T-helper 2 cell (primary cell): Measurements from ENCODE around the gene ERC2.
"Not testable (repeated sequence)": the region's sequence is repeated elsewhere in the genome, so short reads cannot be mapped to it uniquely, and the experiment has no call there.

ENCODE experiments used
- DNase-seq, 5 experiments: peaks; one replicate each; pipeline versions ENCODE4 v3.0.0 to v3.0.0-alpha.2; 2012 to 2022

The ERC2 gene

DNA sequence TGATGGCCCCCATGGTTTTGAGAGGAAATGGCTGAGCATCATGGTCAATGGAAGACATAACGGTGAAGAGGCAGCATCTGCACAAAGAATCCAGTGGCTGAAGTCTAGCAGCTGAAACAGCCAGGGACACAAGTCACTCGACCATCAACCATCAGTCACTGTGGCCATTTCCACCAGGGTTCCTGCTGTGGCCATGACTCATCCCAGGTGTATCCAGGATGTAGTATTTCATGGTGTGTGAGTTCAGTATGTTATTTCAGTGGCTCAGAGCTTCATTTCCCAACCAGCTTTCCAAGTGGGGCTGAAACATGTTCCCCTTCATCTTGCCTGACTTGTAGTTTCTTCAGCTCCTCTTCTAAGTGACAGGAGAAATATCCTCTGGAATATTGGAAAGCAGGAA is 933.4 kb downstream of the ERC2 start:
- DNase-seq = no peak

- no peak for DNase-seq
Measured at GRCh38 chr3:55532806-55533205, 935.5 kb downstream of the ERC2 start.

- no peak for DNase-seq
Measured at GRCh38 chr3:55531321-55531720, 936.9 kb downstream of the ERC2 start.

DNA sequence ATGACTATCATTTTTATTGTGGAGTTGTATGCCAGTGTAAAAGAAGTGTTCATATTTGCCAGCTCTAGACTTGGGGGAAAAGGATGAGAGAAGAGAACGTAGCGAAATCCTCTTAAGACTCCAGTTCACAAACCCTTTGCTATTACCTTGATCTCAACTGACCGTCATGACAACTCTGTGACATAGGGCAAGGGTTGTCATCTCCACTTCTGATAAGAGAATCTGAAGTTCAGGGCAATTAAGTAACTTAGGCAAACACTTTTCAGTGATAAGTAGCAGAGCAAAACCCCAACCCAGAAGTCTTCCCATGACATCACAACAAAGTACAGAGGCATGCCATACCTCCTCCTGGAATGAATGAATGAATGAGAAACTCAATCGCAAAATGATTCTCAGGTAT is 940.9 kb downstream of the ERC2 start:
- DNase-seq = no peak

GRCh38 chr3:55526332-55527030 is 941.8 kb downstream of the ERC2 start:
- DNase-seq = no peak

DNA sequence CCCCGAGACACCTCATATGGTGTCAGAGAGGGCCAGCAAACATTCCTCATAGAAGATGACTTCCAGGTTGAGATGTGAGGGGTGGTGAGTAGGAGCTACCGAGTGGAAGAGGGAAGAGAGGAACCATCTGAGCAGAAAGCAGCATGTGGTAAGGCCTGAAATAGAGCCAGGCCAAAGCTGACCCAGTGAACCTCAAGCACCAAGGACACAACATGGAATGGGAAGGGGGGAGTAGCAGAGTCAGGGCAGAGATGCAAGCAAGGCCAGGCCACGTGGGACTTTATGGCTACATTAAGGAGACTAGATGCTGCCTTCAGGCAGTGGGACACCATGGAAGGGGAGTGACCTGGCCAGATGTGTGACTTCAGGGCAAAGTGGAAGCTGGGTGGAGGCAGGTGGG is 942.8 kb downstream of the ERC2 start:
- DNase-seq = no peak

- DNase-seq = no peak
Measured at GRCh38 chr3:55524565-55525244, 943.6 kb downstream of the ERC2 start.

- no peak for DNase-seq
Measured at GRCh38 chr3:55523471-55523870, 944.8 kb downstream of the ERC2 start.

DNA sequence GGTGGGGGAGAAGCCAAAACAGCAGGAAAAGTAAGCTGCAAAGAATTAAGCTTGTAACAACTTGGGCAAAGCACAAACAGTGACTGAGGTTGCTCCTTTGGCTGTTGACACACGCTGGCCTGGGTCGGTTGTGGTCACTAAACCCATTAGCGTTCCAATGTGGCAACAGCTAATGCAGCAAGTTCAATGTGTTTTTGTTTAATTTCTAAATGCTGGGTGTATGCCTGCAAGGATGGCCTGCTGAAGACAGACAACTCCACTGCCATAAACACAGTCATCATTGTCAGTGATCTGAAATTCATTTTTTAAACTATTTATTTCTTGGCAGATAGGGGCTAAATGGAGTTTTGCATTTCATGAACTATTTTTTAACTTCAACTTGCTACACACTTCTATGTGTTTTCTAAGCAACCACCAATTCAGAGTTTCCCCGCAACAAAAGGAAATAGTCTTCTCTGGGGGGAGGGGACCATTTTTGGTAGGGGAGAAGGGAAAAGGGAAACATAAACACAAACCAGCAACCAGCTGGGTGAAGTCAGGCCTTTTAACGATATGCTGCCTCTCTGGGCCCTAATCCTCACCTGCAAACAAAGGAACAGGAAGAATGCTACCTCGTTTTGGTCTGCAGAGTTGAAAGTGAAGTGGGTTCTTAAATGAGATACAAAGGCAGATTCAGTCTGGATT is 946.4 kb downstream of the ERC2 start:
- DNase-seq = no peak

DNA sequence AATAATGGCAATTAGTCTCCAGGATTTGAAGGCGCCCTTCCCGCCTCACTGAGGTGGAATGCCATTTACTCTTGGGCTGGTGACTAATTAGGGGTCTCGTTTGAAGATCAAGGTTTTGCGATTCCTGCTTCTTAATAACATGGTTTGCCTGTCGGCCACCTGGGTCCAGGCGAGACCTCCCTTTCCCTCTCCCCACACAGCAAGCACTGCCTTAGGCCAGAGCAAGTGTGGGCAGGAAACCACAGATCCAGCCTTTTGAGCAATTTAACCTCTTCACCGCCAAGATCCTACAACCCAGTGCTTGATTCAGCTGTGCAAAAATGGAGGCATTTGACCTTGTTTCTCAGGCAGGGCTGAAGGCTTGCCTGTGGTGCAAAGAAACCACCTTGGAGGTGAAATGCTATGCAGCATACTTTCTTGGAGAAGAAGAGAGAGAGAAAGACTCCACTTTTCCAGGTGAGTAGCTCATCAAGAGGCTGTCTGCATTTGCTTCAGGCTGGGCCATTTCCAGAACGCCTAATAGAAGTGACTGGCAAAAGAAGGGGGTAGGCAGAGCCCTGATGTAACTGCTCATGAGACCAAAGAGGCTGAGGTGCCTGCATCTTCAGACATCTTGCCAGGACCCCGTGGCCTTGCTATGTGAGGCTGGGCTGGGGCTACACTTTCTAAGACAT is 947.1 kb downstream of the ERC2 start:
- no peak for DNase-seq

DNA sequence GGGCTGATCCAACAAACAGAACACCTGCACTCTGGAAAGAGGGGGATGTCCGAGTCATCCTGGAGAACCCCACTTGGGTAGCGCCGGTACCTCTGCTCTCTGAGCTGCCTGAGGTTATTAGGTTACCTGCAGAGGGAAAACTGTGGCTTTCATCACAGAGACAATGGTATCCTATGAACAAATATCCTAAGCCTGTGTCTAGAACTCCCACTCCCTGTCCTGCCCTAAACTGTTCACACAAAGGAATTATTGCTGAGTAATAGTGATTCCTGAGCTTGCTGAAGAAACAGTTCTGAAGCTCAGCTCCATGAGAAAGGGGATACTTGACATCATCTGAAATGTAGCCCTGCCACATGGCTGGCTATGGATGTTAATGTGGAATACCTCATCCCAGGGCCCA is 949.2 kb downstream of the ERC2 start:
- no peak for DNase-seq

DNA sequence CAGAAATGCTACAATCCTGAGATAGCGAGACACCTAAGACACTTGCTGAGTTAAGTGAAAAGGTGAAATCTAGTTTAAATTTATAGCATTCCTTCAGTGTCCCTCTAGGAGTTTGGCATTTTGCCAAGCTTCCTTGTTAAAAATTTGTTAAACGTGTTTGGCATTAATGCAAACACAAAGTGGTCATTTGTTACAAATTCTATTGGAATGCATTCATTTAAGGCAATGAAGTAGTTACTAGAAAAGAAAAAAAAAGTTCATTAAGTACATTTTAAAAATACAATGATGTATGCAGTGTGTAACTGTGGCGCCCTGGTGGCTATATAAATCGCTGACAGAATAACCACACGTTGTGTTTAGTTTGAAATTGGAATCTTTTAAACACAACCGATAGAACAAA is 949.8 kb downstream of the ERC2 start:
- DNase-seq = no peak

DNA sequence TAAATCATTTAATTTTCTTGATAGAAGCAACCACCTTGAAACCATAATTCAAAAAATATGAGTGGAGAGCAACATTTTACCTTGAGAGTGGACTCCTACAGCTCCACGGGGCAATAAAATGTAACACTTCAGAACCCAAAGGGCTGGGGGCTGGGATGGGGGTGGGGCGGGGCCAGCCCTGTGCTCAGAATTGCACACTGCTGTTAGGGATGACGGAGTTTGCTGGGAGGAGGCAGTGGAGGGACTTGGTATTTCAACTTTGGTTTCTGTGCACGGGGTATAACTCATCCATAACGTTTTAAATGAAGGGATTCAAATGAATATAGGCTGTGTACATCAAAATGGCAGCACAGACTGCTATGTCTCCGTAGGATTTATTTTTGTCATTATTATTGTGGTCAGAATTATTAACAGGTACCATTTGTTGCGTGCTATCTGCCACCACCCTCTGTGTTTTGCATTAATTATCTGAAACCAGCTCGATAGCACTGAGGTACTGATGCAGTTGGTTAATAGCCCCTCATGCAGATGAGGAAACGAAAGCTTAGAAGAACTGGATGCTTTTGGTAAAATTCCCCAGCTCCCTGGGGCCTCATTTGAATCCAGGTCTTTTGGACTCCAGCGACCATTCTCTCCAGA is 951.8 kb downstream of the ERC2 start:
- no peak for DNase-seq

- DNase-seq = no peak
Measured at GRCh38 chr3:55515550-55516246, 952.6 kb downstream of the ERC2 start.

- no peak for DNase-seq
Measured at GRCh38 chr3:55514962-55515361, 953.3 kb downstream of the ERC2 start.

DNA sequence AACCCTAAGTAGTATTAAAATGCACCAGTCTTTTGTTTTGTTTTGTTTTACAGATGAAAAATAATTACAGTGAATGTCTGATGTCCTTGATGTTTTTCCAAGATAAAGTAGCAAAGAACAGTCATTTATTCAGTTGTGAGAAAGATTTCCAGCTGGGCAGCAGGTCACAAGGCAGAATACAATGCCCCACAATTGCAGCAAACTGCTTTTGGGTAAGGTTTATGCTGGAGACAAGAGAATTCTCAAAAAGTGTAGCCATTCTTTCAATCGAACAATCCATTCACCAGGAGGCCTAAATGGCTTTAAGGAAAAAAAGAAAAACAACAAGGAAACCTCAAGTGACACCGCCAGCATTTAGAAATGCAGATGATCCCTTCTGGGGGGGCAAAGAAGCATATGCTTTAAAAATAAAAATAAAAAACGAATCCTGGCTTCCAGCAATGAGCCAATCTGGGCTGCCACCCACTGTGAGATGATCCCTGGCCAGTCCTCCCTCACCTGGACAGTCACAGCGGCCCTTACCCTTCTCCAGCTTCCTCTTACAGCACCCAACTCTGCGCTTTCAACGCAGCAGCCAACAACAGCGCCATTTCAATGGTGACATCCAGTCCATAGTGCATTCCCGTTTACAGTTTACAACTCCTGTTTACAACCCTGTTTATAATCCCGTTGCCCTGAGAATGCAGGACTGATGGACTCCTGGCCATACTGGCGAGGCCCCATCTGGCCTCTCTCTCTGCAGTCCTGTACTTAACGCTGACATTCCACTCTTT is 955.5 kb downstream of the ERC2 start:
- no peak for DNase-seq

DNA sequence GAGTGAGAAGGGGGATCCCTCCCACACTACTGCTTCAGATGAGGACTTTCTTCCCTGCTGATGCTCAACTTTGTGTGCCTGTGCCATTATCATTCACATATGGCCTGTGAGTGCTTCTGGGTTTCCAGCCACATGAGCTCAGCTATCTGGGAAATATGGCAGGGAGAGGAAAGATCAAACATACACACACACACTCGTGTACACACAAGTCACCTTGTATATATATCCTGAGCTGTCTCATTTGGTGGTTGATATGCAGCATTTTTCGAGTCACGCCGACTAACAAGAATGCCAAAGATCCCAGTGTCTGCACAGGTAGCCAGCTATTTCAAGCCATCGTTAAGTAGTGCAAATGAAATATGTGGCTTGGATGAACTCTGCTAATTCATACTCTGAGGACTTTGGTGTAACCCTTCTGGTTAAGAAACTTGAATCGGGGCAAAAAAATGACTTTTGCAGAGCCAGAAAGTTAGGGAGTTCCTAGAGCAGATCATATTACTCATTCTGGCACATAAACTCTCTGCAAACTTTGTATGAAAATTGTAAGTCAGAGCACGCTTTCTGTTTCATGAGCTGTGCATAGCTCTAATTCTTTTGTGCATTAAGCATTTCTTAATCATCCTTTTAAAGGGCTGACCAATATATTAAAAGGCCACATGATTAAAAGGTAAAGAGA is 956.2 kb downstream of the ERC2 start:
- DNase-seq = no peak

DNA sequence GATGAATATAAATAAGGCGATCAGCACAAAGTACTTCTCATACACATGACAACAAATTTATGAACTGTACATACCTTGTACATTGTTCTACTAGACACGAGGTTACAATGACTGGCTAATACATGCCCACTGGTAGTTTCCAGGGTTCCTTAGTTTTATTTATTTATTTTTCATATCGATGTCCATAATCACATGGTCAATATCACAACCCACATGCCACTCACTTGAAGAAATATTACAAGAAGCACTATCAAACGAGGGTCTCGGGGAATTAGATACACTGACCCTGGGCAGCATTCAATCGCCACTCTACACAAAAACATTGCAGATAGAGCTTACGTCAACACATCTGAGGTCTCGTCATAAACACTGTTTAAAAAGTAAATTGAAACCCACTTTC is 959.9 kb downstream of the ERC2 start:
- no peak for DNase-seq

DNA sequence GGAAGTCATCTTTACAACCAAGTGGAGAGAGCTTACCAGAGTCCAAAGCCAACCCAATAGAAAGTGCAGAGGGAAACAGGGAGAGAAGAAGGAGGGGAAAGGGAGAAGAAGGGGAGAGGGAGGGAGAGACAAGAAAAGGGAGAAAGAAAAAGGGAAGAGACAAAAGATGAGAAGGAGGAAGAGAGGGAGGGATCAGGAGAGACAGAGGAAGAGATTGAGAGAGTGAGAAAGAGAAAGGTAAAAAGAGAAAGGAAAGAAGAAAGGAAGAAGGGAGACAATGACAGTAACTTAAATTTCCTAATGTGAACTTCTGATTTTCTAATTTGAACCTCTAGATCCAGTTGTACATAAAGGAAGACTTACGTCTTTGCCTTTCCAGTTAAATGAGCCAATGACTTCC is 960.5 kb downstream of the ERC2 start:
- no peak for DNase-seq

- no peak for DNase-seq
Measured at GRCh38 chr3:55505776-55506175, 962.5 kb downstream of the ERC2 start.

GRCh38 chr3:55505102-55505501 is 963.2 kb downstream of the ERC2 start:
- not testable (repeated sequence) for DNase-seq
